Testis (tissue), 3 donors: ENCODE measurements around the gene SLC44A1. TPM values are rescaled to one million over a fixed set of nuclear protein-coding genes. Genes with fewer than 3 reads are reported as not detected.

Experiments
- DNase-seq: peaks from one replicate; pipeline ENCODE4 v3.0.0-alpha.2; 2019
- H3K27ac ChIP-seq, 2 donors: fragments of 200-600 bp; sonication (generic); one replicate each; pipeline ENCODE4 v1.5.1; 2019
- H3K27me3 ChIP-seq: fragments of 200-600 bp; sonication (generic); one replicate; pipeline ENCODE4 v1.5.1; 2019
- H3K36me3 ChIP-seq: fragments of 200-600 bp; sonication (generic); one replicate; pipeline ENCODE4 v1.5.1; 2017; ENCODE audit warnings: low read depth; ENCODE audit errors: missing control alignments
- H3K4me1 ChIP-seq: fragments of 200-600 bp; sonication (generic); one replicate; pipeline ENCODE4 v1.5.1; 2019
- H3K4me3 ChIP-seq, 2 donors: fragments of 200-600 bp; sonication (generic); one replicate each; pipeline ENCODE4 v1.5.1; 2017 to 2019
- H3K9me3 ChIP-seq: fragments of 200-600 bp; sonication (generic); one replicate; pipeline ENCODE4 v1.5.1; 2017
- POLR2A ChIP-seq: fragments of 450-650 bp; IDR thresholded peaks from one replicate; pipeline ENCODE4 v1.6.1; 2017; ENCODE audit warnings: antibody characterized with exemption, mild to moderate bottlenecking, moderate library complexity
- WGBS, 2 donors: methylation state at CpG; one replicate each; pipeline ENCODE4 v1.1.5; 2018; 5-methylcytosine and 5-hydroxymethylcytosine counted together
- intact Hi-C: fragments of 100-400 bp; cut with DNase I; formaldehyde crosslinking; loops from one replicate; pipeline ENCODE4 v1.15.1; 2023; ENCODE audit warnings: low total_unique reads
- polyA plus RNA-seq: library from polyadenylated mRNA; stranded (reverse); fragments of 350-450 nt; fragmentation: Illumina TruSeq; extraction: RNeasy Lipid Tissue Mini Kit (QIAGEN cat#74804); gene quantifications from one replicate; pipeline ENCODE4 v1.2.3, GENCODE V29; 2014; ENCODE audit warnings: low read depth, low replicate concordance; ENCODE audit not compliant: insufficient read depth
- total RNA-seq, 2 donors: library from RNA; depleted of rRNA; stranded (reverse); fragments of >200 nt; gene quantifications; one replicate each; pipeline ENCODE4 v1.2.3, GENCODE V29; 2016
- TF ChIP-seq, protein P1 (sequence below), 3 experiments: fragments of 450-650 bp in 2 of 3; fragments of 200-600 bp in 1 of 3; sonication (generic) in 1 of 3; IDR thresholded peaks; one replicate each; pipeline ENCODE4 v1.5.1; 2016 to 2019; ENCODE audit warnings: antibody characterized with exemption in 3 of 3, mild to moderate bottlenecking in 2 of 3, moderate library complexity in 1 of 3

SLC44A1 gene
- total and polyA plus RNA-seq, 3 donors from 2014 or later, result 8.9 to 16.7 (median 11.1) TPM

DNA sequence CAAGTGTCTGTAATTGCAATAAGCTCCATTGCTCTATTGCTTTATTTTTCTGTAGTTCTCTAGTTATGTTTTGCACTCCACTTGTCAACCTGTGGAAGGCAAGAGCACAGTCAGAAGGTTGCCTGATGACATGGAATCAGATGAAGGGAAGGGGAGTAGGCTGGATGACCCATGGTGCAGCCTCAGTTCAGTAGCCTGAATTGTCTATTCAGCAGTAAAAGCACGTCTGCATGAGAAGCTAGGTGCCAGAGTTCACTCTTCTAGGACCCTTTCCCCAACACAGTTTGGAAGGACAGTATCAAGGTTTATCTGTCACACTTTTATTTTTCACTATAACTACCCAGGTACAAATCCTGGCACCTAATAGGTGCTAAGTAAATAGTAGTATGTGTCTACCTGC lies 39.3 kb downstream of the SLC44A1 start:
- Histone ChIP-seq H3K4me3 (no peak overlapping the region), H3K36me3 (no peaks in the 10 kb centered on the region), H3K27ac (no peak overlapping the region), H3K27me3 (no peaks in the 10 kb centered on the region), H3K4me1 (no peaks in the 10 kb centered on the region), H3K9me3 (no peaks in the 10 kb centered on the region)
- TF ChIP-seq, protein P1, sequence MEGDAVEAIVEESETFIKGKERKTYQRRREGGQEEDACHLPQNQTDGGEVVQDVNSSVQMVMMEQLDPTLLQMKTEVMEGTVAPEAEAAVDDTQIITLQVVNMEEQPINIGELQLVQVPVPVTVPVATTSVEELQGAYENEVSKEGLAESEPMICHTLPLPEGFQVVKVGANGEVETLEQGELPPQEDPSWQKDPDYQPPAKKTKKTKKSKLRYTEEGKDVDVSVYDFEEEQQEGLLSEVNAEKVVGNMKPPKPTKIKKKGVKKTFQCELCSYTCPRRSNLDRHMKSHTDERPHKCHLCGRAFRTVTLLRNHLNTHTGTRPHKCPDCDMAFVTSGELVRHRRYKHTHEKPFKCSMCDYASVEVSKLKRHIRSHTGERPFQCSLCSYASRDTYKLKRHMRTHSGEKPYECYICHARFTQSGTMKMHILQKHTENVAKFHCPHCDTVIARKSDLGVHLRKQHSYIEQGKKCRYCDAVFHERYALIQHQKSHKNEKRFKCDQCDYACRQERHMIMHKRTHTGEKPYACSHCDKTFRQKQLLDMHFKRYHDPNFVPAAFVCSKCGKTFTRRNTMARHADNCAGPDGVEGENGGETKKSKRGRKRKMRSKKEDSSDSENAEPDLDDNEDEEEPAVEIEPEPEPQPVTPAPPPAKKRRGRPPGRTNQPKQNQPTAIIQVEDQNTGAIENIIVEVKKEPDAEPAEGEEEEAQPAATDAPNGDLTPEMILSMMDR (IDR thresholded peaks at IDR 0.05), result no peak
- TF ChIP-seq POLR2A, result no peak
- no peak for DNase-seq
- intact Hi-C loops, result no loop called here
- 59 to 65% methylated on average over 1 of the region's 1 CpG for WGBS, 2 donors

DNA sequence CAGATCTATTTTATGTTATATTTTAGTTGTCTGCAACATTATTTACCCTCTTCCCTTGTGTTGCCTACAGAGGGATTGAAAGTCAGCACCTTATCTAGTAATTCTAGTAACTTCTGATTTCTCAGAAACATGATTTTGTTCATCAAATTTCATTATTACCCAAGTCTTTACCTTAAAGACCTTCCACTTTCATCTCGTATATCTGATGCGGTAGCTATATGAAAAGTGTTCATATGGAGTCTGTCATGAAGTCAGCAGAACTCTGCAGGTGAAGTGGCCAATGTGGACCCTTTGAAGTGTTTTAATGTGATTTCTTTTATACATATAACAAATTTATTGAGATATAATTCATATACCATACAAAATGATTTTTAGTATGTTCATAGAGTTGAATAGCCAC lies 40.0 kb downstream of the SLC44A1 start:
- H3K27me3 ChIP-seq, result no peaks in the 10 kb centered on the region
- no peaks in the 10 kb centered on the region for H3K36me3 ChIP-seq
- no peak for TF ChIP-seq POLR2A
- TF ChIP-seq, protein P1 (IDR thresholded peaks at IDR 0.05), result no peak
- no peaks in the 10 kb centered on the region for H3K4me1 ChIP-seq
- intact Hi-C loops, result no loop called here
- no peaks in the 10 kb centered on the region for H3K9me3 ChIP-seq
- DNase-seq, result no peak
- no peak overlapping the region for H3K4me3 ChIP-seq
- H3K27ac ChIP-seq, result no peak overlapping the region
- 71 to 93% methylated on average over 2 of the region's 2 CpGs for WGBS, 2 donors

DNA sequence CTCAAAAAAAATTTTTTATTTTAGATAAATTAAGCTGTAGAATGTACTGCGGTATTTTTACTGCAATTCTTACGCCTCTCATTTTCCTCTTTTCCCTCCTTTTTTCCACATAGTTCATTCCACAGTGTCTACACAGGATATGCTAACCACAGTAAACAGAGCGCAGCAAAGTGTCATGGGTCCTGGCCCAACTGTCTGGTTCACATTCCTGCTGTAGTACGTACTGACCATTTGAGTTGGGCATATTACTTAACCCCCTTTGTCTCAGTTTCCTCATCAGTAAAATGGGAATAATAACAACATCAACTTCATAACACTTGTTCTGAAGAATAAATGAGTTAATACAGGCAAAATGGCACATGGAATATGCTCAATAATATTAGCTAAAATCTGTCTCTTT lies 41.6 kb downstream of the SLC44A1 start:
- intact Hi-C loops, result no loop called here
- no peak for DNase-seq
- no peaks in the 10 kb centered on the region for H3K36me3 ChIP-seq
- TF ChIP-seq POLR2A, result no peak
- TF ChIP-seq, protein P1 (IDR thresholded peaks at IDR 0.05), result no peak
- WGBS, 2 donors, result 87 to 92% methylated on average over 4 of the region's 4 CpGs
- H3K27ac ChIP-seq, result no peak overlapping the region
- H3K4me3 ChIP-seq, result no peak overlapping the region
- no peaks in the 10 kb centered on the region for H3K9me3 ChIP-seq
- H3K4me1 ChIP-seq, result no peaks in the 10 kb centered on the region
- no peaks in the 10 kb centered on the region for H3K27me3 ChIP-seq

DNA sequence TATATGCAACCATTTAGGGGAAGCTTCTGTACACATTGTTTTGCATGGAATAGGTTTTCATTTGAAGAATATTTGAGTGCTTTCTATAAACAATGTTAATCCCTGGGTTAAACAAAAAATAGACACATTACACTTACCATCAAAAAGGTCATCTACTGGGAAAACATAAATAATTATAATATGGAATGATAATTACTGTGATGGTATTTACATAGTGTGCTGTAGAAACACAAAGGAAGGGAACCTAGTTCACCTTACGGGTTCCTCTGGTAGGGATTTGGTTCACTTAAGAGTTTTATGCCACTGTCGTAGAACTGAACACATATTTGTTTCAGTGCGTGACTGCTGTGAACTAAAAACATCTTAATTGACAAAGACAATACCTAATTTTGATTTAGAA lies 44.9 kb downstream of the SLC44A1 start:
- WGBS, 2 donors, result 94 to 98% methylated on average over 3 of the region's 3 CpGs
- no peaks in the 10 kb centered on the region for H3K36me3 ChIP-seq
- no peak for TF ChIP-seq POLR2A
- TF ChIP-seq, protein P1 (IDR thresholded peaks at IDR 0.05), result no peak
- H3K4me3 ChIP-seq, result no peak overlapping the region
- intact Hi-C loops, result no loop called here
- H3K9me3 ChIP-seq, result no peaks in the 10 kb centered on the region
- H3K27me3 ChIP-seq, result no peaks in the 10 kb centered on the region
- H3K4me1 ChIP-seq, result peaks cover 4% of the 10 kb centered on the region
- no peak overlapping the region for H3K27ac ChIP-seq
- DNase-seq, result no peak

DNA sequence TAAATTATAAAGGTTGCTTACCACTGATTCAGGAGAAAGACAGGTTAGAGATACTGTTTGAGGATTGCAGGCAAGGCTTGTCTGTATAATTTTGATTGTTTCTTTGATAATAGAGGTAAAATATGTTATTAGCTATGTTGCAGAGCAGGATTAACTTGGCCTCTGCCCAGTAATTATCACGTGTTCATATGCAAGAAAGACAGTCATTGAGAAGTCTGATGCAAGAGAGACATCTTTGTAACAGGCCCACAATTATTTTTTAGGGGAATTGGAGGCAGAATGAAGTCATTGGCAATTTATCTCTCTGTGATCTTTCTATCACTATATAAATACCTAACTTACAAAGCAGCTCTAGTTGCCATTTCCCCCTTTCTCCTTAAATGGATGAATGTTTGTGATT lies 46.0 kb downstream of the SLC44A1 start:
- intact Hi-C loops, result no loop called here
- Histone ChIP-seq H3K27ac (no peak overlapping the region), H3K4me1 (peaks cover 4% of the 10 kb centered on the region), H3K27me3 (no peaks in the 10 kb centered on the region), H3K4me3 (no peak overlapping the region), H3K9me3 (no peaks in the 10 kb centered on the region), H3K36me3 (no peaks in the 10 kb centered on the region)
- WGBS, 2 donors, result 50 to 53% methylated on average over 1 of the region's 1 CpG
- no peak for TF ChIP-seq POLR2A
- TF ChIP-seq, protein P1 (IDR thresholded peaks at IDR 0.05), result no peak
- DNase-seq, result no peak
